Measurements from ENCODE around the gene MARS1.

The MARS1 gene

GRCh38 chr12:57458665-57459054, 29.2 kb upstream of the MARS1 start:
- no peak for DNase-seq

GRCh38 chr12:57459055-57459749, 28.7 kb upstream of the MARS1 start:
- peak; percentile 95 for DNase-seq

GRCh38 chr12:57459750-57460467, 28.0 kb upstream of the MARS1 start, which contains the start of gene GLI1:
TSS of gene GLI1 (plus strand) at chr12:57459785. CDS start at chr12:57463692, 3,907 bp downstream.
- peak; percentile 49 for DNase-seq

GRCh38 chr12:57460468-57460784, 27.4 kb upstream of the MARS1 start:
- peak; percentile 49 for DNase-seq

- peak; percentile 48 for DNase-seq
Measured at GRCh38 chr12:57460841-57461275, 27.0 kb upstream of the MARS1 start.

GRCh38 chr12:57461276-57461916, 26.5 kb upstream of the MARS1 start:
- peak; percentile 82 for DNase-seq

- peak; percentile 61 for DNase-seq
Measured at GRCh38 chr12:57461917-57462250, 26.0 kb upstream of the MARS1 start.

- DNase-seq, result peak; percentile 97
Measured at GRCh38 chr12:57462251-57462911, 25.5 kb upstream of the MARS1 start.

GRCh38 chr12:57462912-57463253, 25.0 kb upstream of the MARS1 start:
- DNase-seq, result no peak

GRCh38 chr12:57464569-57464968, 23.3 kb upstream of the MARS1 start:
- DNase-seq, result no peak

- DNase-seq, result no peak
Measured at GRCh38 chr12:57465030-57465746, 22.7 kb upstream of the MARS1 start.

- no peak for DNase-seq
Measured at GRCh38 chr12:57465747-57466505, 21.9 kb upstream of the MARS1 start.

- DNase-seq, result no peak
Measured at GRCh38 chr12:57467212-57467874, 20.5 kb upstream of the MARS1 start.

- DNase-seq, result no peak
Measured at GRCh38 chr12:57467915-57468314, 20.0 kb upstream of the MARS1 start.

GRCh38 chr12:57469296-57470164, 18.3 kb upstream of the MARS1 start:
- no peak for DNase-seq

GRCh38 chr12:57470286-57470969, 17.4 kb upstream of the MARS1 start:
- DNase-seq, result no peak

GRCh38 chr12:57470970-57471656, 16.8 kb upstream of the MARS1 start:
- no peak for DNase-seq

- no peak for DNase-seq
Measured at GRCh38 chr12:57471661-57472060, 16.2 kb upstream of the MARS1 start.

GRCh38 chr12:57472391-57472790, 15.5 kb upstream of the MARS1 start:
- no peak for DNase-seq

Data from NCI-H69 (cell line).